OCI-LY1 (cell line): ENCODE measurements around the gene MTUS2.

Experiments
- H2AFZ ChIP-seq: fragments of 200-600 bp; sonication (generic), shearing (Covaris generic); 2 replicates; pipeline ENCODE4 v1.6.0; 2014; ENCODE audit warnings: antibody characterized with exemption, mild to moderate bottlenecking, low read length
- H3F3A ChIP-seq: fragments of 200-600 bp; sonication (generic), shearing (Covaris generic); 2 replicates; pipeline ENCODE4 v1.6.0; 2014; ENCODE audit warnings: mild to moderate bottlenecking, antibody characterized with exemption, low read length, moderate library complexity; ENCODE audit not compliant: insufficient read depth
- H3K27ac ChIP-seq: fragments of 200-600 bp; sonication (generic); 2 replicates; pipeline ENCODE4 v1.5.1; 2014; ENCODE audit warnings: low read length, mixed run types, mild to moderate bottlenecking, low read depth; ENCODE audit not compliant: poor library complexity, severe bottlenecking
- H3K27me3 ChIP-seq: fragments of 200-600 bp; sonication (generic); 2 replicates; pipeline ENCODE4 v1.6.0; 2014; ENCODE audit warnings: antibody characterized with exemption, mild to moderate bottlenecking, low read length, moderate library complexity; ENCODE audit not compliant: insufficient read depth
- H3K36me3 ChIP-seq: fragments of 200-600 bp; sonication (generic); 2 replicates; pipeline ENCODE4 v1.6.1; 2014; ENCODE audit warnings: mild to moderate bottlenecking, antibody characterized with exemption, low read length, moderate library complexity, mixed read lengths; ENCODE audit not compliant: insufficient read depth
- H3K4me1 ChIP-seq: fragments of 200-600 bp; sonication (generic); 2 replicates; pipeline ENCODE4 v1.5.1; 2014; ENCODE audit warnings: mild to moderate bottlenecking, low read length, moderate library complexity; ENCODE audit not compliant: insufficient read depth, severe bottlenecking
- H3K4me2 ChIP-seq: fragments of 200-600 bp; sonication (generic), shearing (Covaris generic); 2 replicates; pipeline ENCODE4 v1.6.1; 2014; ENCODE audit warnings: low read length
- H3K4me3 ChIP-seq: fragments of 200-600 bp; sonication (generic); 2 replicates; pipeline ENCODE4 v1.5.1; 2014; ENCODE audit warnings: low read length, low read depth, mild to moderate bottlenecking, mixed read lengths; ENCODE audit not compliant: poor library complexity, severe bottlenecking
- H3K79me2 ChIP-seq: fragments of 200-600 bp; shearing (Covaris generic); 2 replicates; pipeline ENCODE4 v1.6.1; 2016; ENCODE audit warnings: mixed run types, low read length, mixed read lengths; ENCODE audit not compliant: insufficient read depth
- H3K9ac ChIP-seq: fragments of 200-600 bp; sonication (generic), shearing (Covaris generic); 2 replicates; pipeline ENCODE4 v1.6.1; 2014; ENCODE audit warnings: mild to moderate bottlenecking, low read length, mixed read lengths
- H3K9me2 ChIP-seq: fragments of 200-600 bp; sonication (generic), shearing (Covaris generic); 2 replicates; pipeline ENCODE4 v1.6.1; 2014; ENCODE audit warnings: low read depth, mild to moderate bottlenecking, low read length, mixed read lengths
- H3K9me3 ChIP-seq: fragments of 200-600 bp; shearing (Covaris generic); 2 replicates; pipeline ENCODE4 v1.6.1; 2014; ENCODE audit warnings: low read length, mixed read lengths
- H4K20me1 ChIP-seq: fragments of 200-600 bp; sonication (generic), shearing (Covaris generic); 2 replicates; pipeline ENCODE4 v1.6.0; 2016; ENCODE audit warnings: mild to moderate bottlenecking, low read length; ENCODE audit not compliant: insufficient read depth
- CTCF ChIP-seq: fragments of 200-600 bp; sonication (generic), shearing (Covaris generic); IDR thresholded peaks from 2 replicates; pipeline ENCODE4 v1.5.1; 2017; ENCODE audit warnings: mild to moderate bottlenecking, antibody characterized with exemption, low read length, moderate library complexity, mixed read lengths
- EZH2 ChIP-seq: fragments of 200-600 bp; sonication (generic), shearing (Covaris generic); IDR thresholded peaks from 2 replicates; pipeline ENCODE4 v1.8.0; 2017; ENCODE audit warnings: borderline replicate concordance, mixed run types, mild to moderate bottlenecking, antibody characterized with exemption, low read length, moderate library complexity, mixed read lengths

Gene MTUS2

GRCh38 chr13:29046588-29046987 lies 226.4 kb downstream of the MTUS2 start:
- no peak overlapping the region for H2AFZ ChIP-seq
- TF ChIP-seq EZH2, result no peak
- no peak for TF ChIP-seq CTCF
- no peak overlapping the region for H3K9ac ChIP-seq
- H3K9me3 ChIP-seq, result no peaks in the 10 kb centered on the region
- no peak overlapping the region for H3K4me2 ChIP-seq
- H3K36me3 ChIP-seq, result no peaks in the 10 kb centered on the region
- no peaks in the 10 kb centered on the region for H3K27me3 ChIP-seq
- H4K20me1 ChIP-seq, result no peaks in the 10 kb centered on the region
- no peak overlapping the region for H3K27ac ChIP-seq
- no peaks in the 10 kb centered on the region for H3K9me2 ChIP-seq
- no peaks in the 10 kb centered on the region for H3F3A ChIP-seq
- no peaks in the 10 kb centered on the region for H3K79me2 ChIP-seq
- no peak overlapping the region for H3K4me3 ChIP-seq
- no peaks in the 10 kb centered on the region for H3K4me1 ChIP-seq

DNA sequence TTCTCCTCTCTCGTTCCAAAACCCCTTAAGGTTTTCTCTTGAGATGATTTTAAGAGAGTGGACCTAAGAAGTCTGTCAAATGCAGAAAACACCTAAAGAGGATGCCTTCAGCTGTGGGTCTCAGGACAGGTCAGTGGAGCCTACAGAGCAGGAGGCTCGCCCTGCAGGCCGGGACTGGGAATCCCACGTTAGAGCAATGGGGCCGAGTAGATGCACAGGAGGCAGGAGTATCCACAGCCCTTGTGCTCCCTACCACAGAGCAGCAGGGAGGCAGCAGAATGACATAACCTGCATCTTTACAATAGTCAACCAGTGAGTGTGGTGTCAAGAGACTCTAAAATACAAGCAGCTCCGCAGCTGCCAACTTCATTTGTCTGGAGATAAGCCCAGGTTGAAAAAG lies 229.4 kb downstream of the MTUS2 start:
- H3K27me3 ChIP-seq, result no peaks in the 10 kb centered on the region
- no peaks in the 10 kb centered on the region for H4K20me1 ChIP-seq
- no peaks in the 10 kb centered on the region for H3K9me2 ChIP-seq
- no peaks in the 10 kb centered on the region for H3K36me3 ChIP-seq
- no peaks in the 10 kb centered on the region for H3K4me1 ChIP-seq
- TF ChIP-seq EZH2 (no peak), CTCF (no peak)
- H3K4me2 ChIP-seq, result no peak overlapping the region
- no peak overlapping the region for H3K27ac ChIP-seq
- H3K9me3 ChIP-seq, result no peaks in the 10 kb centered on the region
- no peak overlapping the region for H2AFZ ChIP-seq
- H3F3A ChIP-seq, result no peaks in the 10 kb centered on the region
- H3K79me2 ChIP-seq, result no peaks in the 10 kb centered on the region
- no peak overlapping the region for H3K9ac ChIP-seq
- no peak overlapping the region for H3K4me3 ChIP-seq

DNA sequence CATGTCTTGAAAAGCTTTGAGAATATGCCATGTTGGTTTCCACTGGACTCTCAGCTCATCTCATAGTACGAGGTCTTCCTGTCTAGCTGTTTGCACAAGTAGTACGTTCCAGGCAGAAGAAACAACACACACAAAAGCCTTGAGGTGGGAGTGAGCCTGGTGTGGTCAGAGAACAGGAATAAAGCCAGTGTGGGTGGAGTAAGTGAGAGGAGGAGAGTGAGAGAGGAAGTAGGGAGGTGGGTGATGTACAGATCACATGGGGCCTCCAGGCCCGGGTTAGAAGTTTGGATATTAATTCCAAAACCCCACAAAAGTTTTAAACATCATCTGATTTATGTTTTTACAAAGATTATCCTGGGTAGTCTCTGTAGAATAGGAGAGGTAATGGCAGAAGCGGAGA lies 230.6 kb downstream of the MTUS2 start:
- TF ChIP-seq EZH2, result no peak
- no peak for TF ChIP-seq CTCF
- Histone ChIP-seq H3K27ac (no peak overlapping the region), H3K4me1 (no peaks in the 10 kb centered on the region), H3K79me2 (no peaks in the 10 kb centered on the region), H2AFZ (no peak overlapping the region), H3K27me3 (no peaks in the 10 kb centered on the region), H4K20me1 (no peaks in the 10 kb centered on the region), H3K9me2 (no peaks in the 10 kb centered on the region), H3K4me2 (no peak overlapping the region), H3F3A (no peaks in the 10 kb centered on the region), H3K9me3 (no peaks in the 10 kb centered on the region), H3K36me3 (no peaks in the 10 kb centered on the region), H3K9ac (no peak overlapping the region), H3K4me3 (no peak overlapping the region)
